Measurements from ENCODE around the gene SUCO. TPM values are rescaled to one million over a fixed set of nuclear protein-coding genes. Genes with fewer than 3 reads are reported as not detected.
A peak's percentile ranks its signal among the peaks of the same experiment; 100 is the strongest.

The SUCO gene
- total RNA-seq (108 TPM), polyA plus RNA-seq (10 to 100 TPM in 3 of 4 donors, 1 to 10 TPM in 1; 9.0 to 16.6 (median 15.3) TPM)

GRCh38 chr1:172532700-172533512 lies at the start of gene SUCO:
SUCO (plus strand) TSS chr1:172533150; CDS start chr1:172533436, 286 bp downstream.
- peak; percentile 84 to 85 for ATAC-seq (ENCODE audit: low read depth in 2 of 2)
- Histone ChIP-seq H3K27me3 (ENCODE audit: control insufficient read depth, insufficient read depth, low read length) (peaks cover 12% of the 10 kb centered on the region), H3K4me1 (ENCODE audit: control insufficient read depth, insufficient read depth, low read length, poor library complexity, severe bottlenecking) (peaks cover 41% of the 10 kb centered on the region), H3K27ac (ENCODE audit: insufficient read depth, low read length, poor library complexity, severe bottlenecking) (peak within 1 kb of the TSS; percentile 100), H3K4me3 (ENCODE audit: low read depth, low read length) (peak within 1 kb of the TSS; percentile 97), H3K9me3 (ENCODE audit: control insufficient read depth in 2 of 2, low read length in 2 of 2) (no peaks in the 10 kb centered on the region), H3K36me3 (ENCODE audit: control insufficient read depth, insufficient read depth, low read length) (no peaks in the 10 kb centered on the region)
- H3K36me3 Mint-ChIP-seq, result peaks cover 3% of the 10 kb centered on the region
- H3K4me3 Mint-ChIP-seq, result peak within 1 kb of the TSS; percentile 93 to 99 (median 96)
- peaks cover 20% of the 10 kb centered on the region for H3K27me3 Mint-ChIP-seq
- H3K9me3 Mint-ChIP-seq, result peaks cover 0 to 2% (median 0%) of the 10 kb centered on the region in 7 donors
- DNase-seq, result peak; percentile 99 to 100 (median 99)
- peaks cover 18 to 51% (median 40%) of the 10 kb centered on the region in 4 donors for H3K4me1 Mint-ChIP-seq
- peak within 1 kb of the TSS; percentile 100 for H3K27ac Mint-ChIP-seq

GRCh38 chr1:172483448-172483847 lies 49.5 kb upstream of the SUCO start:
- H3K4me3 ChIP-seq (ENCODE audit: low read depth, low read length), result no peak overlapping the region
- Mint-ChIP-seq H3K36me3 (no peaks in the 10 kb centered on the region), H3K27ac (no peak overlapping the region), H3K4me1 (peaks cover 0 to 10% (median 2%) of the 10 kb centered on the region in 4 donors), H3K27me3 (peaks cover 65% of the 10 kb centered on the region), H3K9me3 (peaks cover 0 to 2% (median 0%) of the 10 kb centered on the region in 7 donors), H3K4me3 (no peak overlapping the region)
- ATAC-seq (ENCODE audit: low read depth in 2 of 2) (no peak), DNase-seq (no peak)
- peaks cover 14% of the 10 kb centered on the region for H3K27me3 ChIP-seq (ENCODE audit: control insufficient read depth, insufficient read depth, low read length)
- H3K9me3 ChIP-seq (ENCODE audit: control insufficient read depth in 2 of 2, low read length in 2 of 2), result no peaks in the 10 kb centered on the region
- no peaks in the 10 kb centered on the region for H3K36me3 ChIP-seq (ENCODE audit: control insufficient read depth, insufficient read depth, low read length)
- no peak overlapping the region for H3K27ac ChIP-seq (ENCODE audit: insufficient read depth, low read length, poor library complexity, severe bottlenecking)
- H3K4me1 ChIP-seq (ENCODE audit: control insufficient read depth, insufficient read depth, low read length, poor library complexity, severe bottlenecking), result no peaks in the 10 kb centered on the region

GRCh38 chr1:172484252-172484651 lies 48.7 kb upstream of the SUCO start:
- Histone ChIP-seq H3K4me3 (ENCODE audit: low read depth, low read length) (no peak overlapping the region), H3K27ac (ENCODE audit: insufficient read depth, low read length, poor library complexity, severe bottlenecking) (no peak overlapping the region), H3K9me3 (ENCODE audit: control insufficient read depth in 2 of 2, low read length in 2 of 2) (no peaks in the 10 kb centered on the region), H3K27me3 (ENCODE audit: control insufficient read depth, insufficient read depth, low read length) (peaks cover 18% of the 10 kb centered on the region), H3K4me1 (ENCODE audit: control insufficient read depth, insufficient read depth, low read length, poor library complexity, severe bottlenecking) (no peaks in the 10 kb centered on the region), H3K36me3 (ENCODE audit: control insufficient read depth, insufficient read depth, low read length) (no peaks in the 10 kb centered on the region)
- H3K36me3 Mint-ChIP-seq, result no peaks in the 10 kb centered on the region
- ATAC-seq (ENCODE audit: low read depth in 2 of 2) (no peak), DNase-seq (no peak)
- peaks cover 0 to 2% (median 0%) of the 10 kb centered on the region in 7 donors for H3K9me3 Mint-ChIP-seq
- peaks cover 66% of the 10 kb centered on the region for H3K27me3 Mint-ChIP-seq
- no peak overlapping the region for H3K27ac Mint-ChIP-seq
- H3K4me1 Mint-ChIP-seq, result peaks cover 0 to 10% (median 2%) of the 10 kb centered on the region in 4 donors
- no peak overlapping the region for H3K4me3 Mint-ChIP-seq

- Histone ChIP-seq H3K27me3 (ENCODE audit: control insufficient read depth, insufficient read depth, low read length) (peaks cover 27% of the 10 kb centered on the region), H3K9me3 (ENCODE audit: control insufficient read depth in 2 of 2, low read length in 2 of 2) (no peaks in the 10 kb centered on the region), H3K4me3 (ENCODE audit: low read depth, low read length) (no peak overlapping the region), H3K4me1 (ENCODE audit: control insufficient read depth, insufficient read depth, low read length, poor library complexity, severe bottlenecking) (no peaks in the 10 kb centered on the region), H3K36me3 (ENCODE audit: control insufficient read depth, insufficient read depth, low read length) (no peaks in the 10 kb centered on the region), H3K27ac (ENCODE audit: insufficient read depth, low read length, poor library complexity, severe bottlenecking) (no peak overlapping the region)
- no peak for DNase-seq
- peaks cover 0 to 2% (median 0%) of the 10 kb centered on the region in 7 donors for H3K9me3 Mint-ChIP-seq
- no peaks in the 10 kb centered on the region for H3K36me3 Mint-ChIP-seq
- peaks cover 0 to 5% (median 0%) of the 10 kb centered on the region in 4 donors for H3K4me1 Mint-ChIP-seq
- ATAC-seq (ENCODE audit: low read depth in 2 of 2), result no peak
- H3K27ac Mint-ChIP-seq, result no peak overlapping the region
- peaks cover 67% of the 10 kb centered on the region for H3K27me3 Mint-ChIP-seq
- H3K4me3 Mint-ChIP-seq, result no peak overlapping the region
Measured at GRCh38 chr1:172485626-172486025, 47.3 kb upstream of the SUCO start.

GRCh38 chr1:172486805-172487454 lies 46.0 kb upstream of the SUCO start:
- H3K4me1 Mint-ChIP-seq, result peaks cover 0 to 5% (median 0%) of the 10 kb centered on the region in 4 donors
- peaks cover 57% of the 10 kb centered on the region for H3K27me3 Mint-ChIP-seq
- peaks cover 0 to 2% (median 0%) of the 10 kb centered on the region in 7 donors for H3K9me3 Mint-ChIP-seq
- no peak for DNase-seq
- H3K27ac ChIP-seq (ENCODE audit: insufficient read depth, low read length, poor library complexity, severe bottlenecking), result no peak overlapping the region
- H3K4me3 Mint-ChIP-seq, result no peak overlapping the region
- H3K4me1 ChIP-seq (ENCODE audit: control insufficient read depth, insufficient read depth, low read length, poor library complexity, severe bottlenecking), result no peaks in the 10 kb centered on the region
- no peaks in the 10 kb centered on the region for H3K36me3 Mint-ChIP-seq
- peaks cover 34% of the 10 kb centered on the region for H3K27me3 ChIP-seq (ENCODE audit: control insufficient read depth, insufficient read depth, low read length)
- no peaks in the 10 kb centered on the region for H3K36me3 ChIP-seq (ENCODE audit: control insufficient read depth, insufficient read depth, low read length)
- no peak for ATAC-seq (ENCODE audit: low read depth in 2 of 2)
- H3K9me3 ChIP-seq (ENCODE audit: control insufficient read depth in 2 of 2, low read length in 2 of 2), result no peaks in the 10 kb centered on the region
- no peak overlapping the region for H3K4me3 ChIP-seq (ENCODE audit: low read depth, low read length)
- H3K27ac Mint-ChIP-seq, result no peak overlapping the region

GRCh38 chr1:172487550-172487949 lies 45.4 kb upstream of the SUCO start:
- H3K36me3 ChIP-seq (ENCODE audit: control insufficient read depth, insufficient read depth, low read length), result no peaks in the 10 kb centered on the region
- Mint-ChIP-seq H3K36me3 (no peaks in the 10 kb centered on the region), H3K9me3 (peaks cover 0 to 2% (median 0%) of the 10 kb centered on the region in 7 donors), H3K27me3 (peaks cover 56% of the 10 kb centered on the region), H3K27ac (no peak overlapping the region), H3K4me1 (peaks cover 0 to 5% (median 0%) of the 10 kb centered on the region in 4 donors), H3K4me3 (no peak overlapping the region)
- ATAC-seq (ENCODE audit: low read depth in 2 of 2), result no peak
- no peaks in the 10 kb centered on the region for H3K4me1 ChIP-seq (ENCODE audit: control insufficient read depth, insufficient read depth, low read length, poor library complexity, severe bottlenecking)
- DNase-seq, result peak in 1 of 3 donors; percentile 8
- H3K4me3 ChIP-seq (ENCODE audit: low read depth, low read length), result no peak overlapping the region
- H3K27me3 ChIP-seq (ENCODE audit: control insufficient read depth, insufficient read depth, low read length), result peaks cover 37% of the 10 kb centered on the region
- H3K9me3 ChIP-seq (ENCODE audit: control insufficient read depth in 2 of 2, low read length in 2 of 2), result no peaks in the 10 kb centered on the region
- H3K27ac ChIP-seq (ENCODE audit: insufficient read depth, low read length, poor library complexity, severe bottlenecking), result no peak overlapping the region

- Histone ChIP-seq H3K9me3 (ENCODE audit: control insufficient read depth in 2 of 2, low read length in 2 of 2) (no peaks in the 10 kb centered on the region), H3K4me1 (ENCODE audit: control insufficient read depth, insufficient read depth, low read length, poor library complexity, severe bottlenecking) (no peaks in the 10 kb centered on the region), H3K27ac (ENCODE audit: insufficient read depth, low read length, poor library complexity, severe bottlenecking) (no peak overlapping the region), H3K36me3 (ENCODE audit: control insufficient read depth, insufficient read depth, low read length) (no peaks in the 10 kb centered on the region), H3K4me3 (ENCODE audit: low read depth, low read length) (no peak overlapping the region), H3K27me3 (ENCODE audit: control insufficient read depth, insufficient read depth, low read length) (peaks cover 37% of the 10 kb centered on the region)
- ATAC-seq (ENCODE audit: low read depth in 2 of 2), result no peak
- Mint-ChIP-seq H3K27me3 (peaks cover 48% of the 10 kb centered on the region), H3K36me3 (no peaks in the 10 kb centered on the region), H3K4me1 (peaks cover 0 to 5% (median 0%) of the 10 kb centered on the region in 4 donors), H3K27ac (no peak overlapping the region), H3K9me3 (peaks cover 0 to 2% (median 0%) of the 10 kb centered on the region in 7 donors), H3K4me3 (no peak overlapping the region)
- DNase-seq, result no peak
Measured at GRCh38 chr1:172488393-172488792, 44.6 kb upstream of the SUCO start.
